ENCODE measurements around the gene TMEM201. TPM values are rescaled to one million over a fixed set of nuclear protein-coding genes. Genes with fewer than 3 reads are reported as not detected.

The TMEM201 gene
- total RNA-seq, 1 donor: 8.9 TPM

DNA sequence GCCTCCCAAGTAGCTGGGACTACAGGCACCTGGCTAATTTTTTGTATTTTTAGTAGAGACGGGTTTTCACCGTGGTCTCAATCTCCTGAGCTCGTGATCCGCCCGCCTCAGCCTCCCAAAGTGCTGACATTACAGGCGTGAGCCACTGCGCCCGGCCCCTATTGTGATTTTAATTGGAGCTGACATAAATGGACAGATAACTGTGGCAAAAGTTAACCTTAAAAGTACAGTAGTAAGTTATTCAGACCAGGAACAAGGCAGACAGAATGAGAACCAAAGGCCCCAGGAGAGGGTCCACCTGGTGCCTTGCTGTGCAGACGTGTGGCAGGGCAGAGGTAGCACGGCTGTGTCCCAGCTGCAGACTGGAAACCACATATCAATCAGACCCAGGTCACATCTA, 11.0 kb downstream of the TMEM201 start:
- H3K4me3 ChIP-seq (ENCODE audit: low read depth, low read length): no peak overlapping the region
- no peak for DNase-seq (ENCODE audit: low read depth)
- TF ChIP-seq CTCF (IDR thresholded peaks at IDR 0.05; ENCODE audit: insufficient read depth, low read length): no peak

GRCh38 chr1:9600861-9601834, 12.4 kb downstream of the TMEM201 start:
- H3K4me3 ChIP-seq (ENCODE audit: low read depth, low read length): no peak overlapping the region
- no peak for DNase-seq (ENCODE audit: low read depth)
- TF ChIP-seq CTCF (IDR thresholded peaks at IDR 0.05; ENCODE audit: insufficient read depth, low read length): no peak

DNA sequence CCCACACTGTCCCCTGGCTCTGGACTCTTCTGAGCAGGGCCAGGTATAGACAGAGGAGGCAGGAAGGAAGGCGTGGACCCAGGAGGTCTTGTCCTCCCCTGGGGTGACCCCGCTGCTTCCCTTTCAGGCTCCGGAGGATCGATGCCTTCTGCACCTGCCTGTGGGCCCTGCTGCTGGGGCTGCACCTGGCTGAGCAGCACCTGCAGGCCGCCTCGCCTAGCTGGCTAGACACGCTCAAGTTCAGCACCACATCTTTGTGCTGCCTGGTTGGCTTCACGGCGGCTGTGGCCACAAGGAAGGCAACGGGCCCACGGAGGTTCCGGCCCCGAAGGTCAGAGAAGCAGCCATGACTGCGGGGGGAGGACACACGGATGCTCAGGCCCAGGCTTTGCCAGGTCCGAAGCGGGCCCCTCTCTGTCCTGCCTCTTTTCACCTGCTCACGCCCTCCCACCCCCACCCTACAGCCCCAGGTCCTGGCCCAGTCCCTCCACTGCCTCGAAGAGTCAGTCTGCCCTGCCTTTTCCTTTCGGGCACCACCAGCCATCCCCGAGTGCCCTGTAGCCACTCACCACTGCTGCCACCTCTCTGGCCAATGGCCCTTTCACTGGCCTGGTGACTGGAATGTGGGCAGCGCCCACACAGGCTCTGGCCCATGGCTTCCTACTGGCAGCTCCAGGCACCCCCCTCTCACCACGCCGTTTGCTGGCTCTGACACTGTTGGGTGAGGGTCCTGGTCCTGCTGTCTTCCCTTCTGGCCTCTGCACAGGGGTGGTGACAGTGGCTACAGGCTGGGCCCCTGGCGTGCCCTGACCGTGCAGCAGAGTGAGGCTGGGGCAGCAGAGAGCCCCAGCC, 13.5 kb downstream of the TMEM201 start:
- no peak for TF ChIP-seq CTCF (IDR thresholded peaks at IDR 0.05; ENCODE audit: insufficient read depth, low read length)
- H3K4me3 ChIP-seq (ENCODE audit: low read depth, low read length): no peak overlapping the region
- DNase-seq (ENCODE audit: low read depth): no peak

DNA sequence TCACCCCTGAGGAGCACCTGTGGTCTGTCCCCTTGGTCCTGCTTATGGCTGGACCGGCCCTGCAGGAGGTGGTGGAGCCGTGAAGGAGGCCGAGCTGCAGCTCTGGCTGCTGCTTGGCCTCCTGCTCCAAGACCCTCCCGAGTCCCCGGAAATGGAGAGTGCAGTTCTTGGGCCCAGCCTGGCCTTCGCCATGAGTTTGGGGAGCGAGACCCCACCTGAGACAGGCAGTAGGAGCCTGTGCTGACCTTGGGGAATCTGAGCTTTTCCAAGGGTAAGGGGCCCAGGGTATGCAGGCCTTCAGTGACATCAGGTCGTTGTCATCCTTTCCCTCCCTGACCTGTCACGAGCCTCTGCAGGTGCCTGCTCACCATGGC, 14.1 kb downstream of the TMEM201 start:
- H3K4me3 ChIP-seq (ENCODE audit: low read depth, low read length): no peak overlapping the region
- DNase-seq (ENCODE audit: low read depth): no peak
- no peak for TF ChIP-seq CTCF (IDR thresholded peaks at IDR 0.05; ENCODE audit: insufficient read depth, low read length)

DNA sequence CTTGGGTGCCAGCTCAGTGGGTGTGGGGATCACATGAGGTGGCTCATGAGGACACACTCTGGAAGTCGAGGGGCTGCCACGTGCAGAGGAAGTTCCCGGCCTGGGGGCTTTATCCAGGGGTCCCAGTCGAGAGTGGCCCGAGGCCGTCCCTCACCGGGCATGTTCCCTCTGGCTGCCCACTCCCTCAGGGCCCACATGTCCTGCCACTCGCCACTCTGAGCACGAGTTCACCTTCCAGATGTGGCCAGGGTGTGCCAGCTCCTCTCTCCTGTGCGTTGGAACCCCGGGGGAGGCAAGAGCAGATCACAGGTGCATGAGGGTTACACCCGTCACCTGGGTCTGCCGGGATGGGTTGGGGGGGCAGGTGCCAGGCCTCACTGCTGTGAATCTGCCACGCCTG, 14.6 kb downstream of the TMEM201 start:
- no peak overlapping the region for H3K4me3 ChIP-seq (ENCODE audit: low read depth, low read length)
- TF ChIP-seq CTCF (IDR thresholded peaks at IDR 0.05; ENCODE audit: insufficient read depth, low read length): no peak
- DNase-seq (ENCODE audit: low read depth): no peak

DNA sequence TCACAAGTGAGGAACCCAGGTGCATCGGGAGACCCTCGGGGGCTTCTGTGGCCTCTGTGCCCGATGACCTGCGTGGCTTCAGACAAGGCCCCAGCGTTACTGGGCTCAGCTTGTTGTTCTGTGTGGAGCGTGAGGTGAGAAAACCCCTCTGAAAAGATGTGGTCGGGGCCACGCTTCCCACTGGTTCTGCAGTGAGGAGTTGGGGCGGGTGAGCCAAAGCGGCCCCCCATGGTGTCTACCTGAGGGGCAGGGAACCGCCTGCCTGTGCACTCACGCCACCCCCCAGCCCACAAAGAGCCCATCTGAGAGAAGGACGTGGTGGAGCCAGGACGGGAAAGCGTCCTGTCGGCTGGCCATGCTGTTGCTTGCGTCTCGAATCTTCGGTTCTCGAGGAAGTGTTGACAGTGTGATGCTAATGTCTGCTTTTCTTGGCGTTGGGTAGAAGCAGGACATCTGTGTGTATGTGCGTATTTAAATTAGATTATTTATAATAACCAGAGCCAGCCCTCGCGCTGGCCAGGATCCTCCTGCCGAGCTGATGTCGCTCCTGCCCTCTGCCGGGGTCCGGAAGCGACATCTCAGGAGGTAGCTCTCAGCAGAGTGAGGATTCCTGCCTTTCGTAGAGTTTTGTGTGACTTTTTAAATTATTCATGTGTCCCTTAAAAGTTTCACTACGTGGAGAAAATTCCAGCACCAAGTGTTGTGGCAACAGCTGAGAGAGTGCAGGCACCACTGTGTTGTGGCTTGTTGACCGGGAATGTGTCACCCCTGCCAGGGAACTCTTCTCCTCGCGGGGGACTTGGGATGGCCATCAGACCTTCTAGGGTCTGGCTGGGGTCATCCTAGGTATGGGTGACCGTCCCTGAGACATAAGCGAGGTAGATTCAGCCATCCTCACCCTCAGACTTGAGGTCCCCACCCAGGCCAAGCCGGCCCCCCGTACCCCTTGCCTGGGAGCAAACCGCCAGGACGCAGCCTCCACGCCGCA, 15.3 kb downstream of the TMEM201 start:
- H3K4me3 ChIP-seq (ENCODE audit: low read depth, low read length): no peak overlapping the region
- no peak for TF ChIP-seq CTCF (IDR thresholded peaks at IDR 0.05; ENCODE audit: insufficient read depth, low read length)
- no peak for DNase-seq (ENCODE audit: low read depth)
